Measurements from ENCODE around the gene CACNA1C. TPM values are rescaled to one million over a fixed set of nuclear protein-coding genes. Genes with fewer than 3 reads are reported as not detected.
A peak's percentile ranks its signal among the peaks of the same experiment; 100 is the strongest.

CACNA1C gene
- total and polyA plus RNA-seq, 2 donors (not counting 1 experiment from before 2014, with no cell fraction given): 7.6 to 11.4 TPM

DNA sequence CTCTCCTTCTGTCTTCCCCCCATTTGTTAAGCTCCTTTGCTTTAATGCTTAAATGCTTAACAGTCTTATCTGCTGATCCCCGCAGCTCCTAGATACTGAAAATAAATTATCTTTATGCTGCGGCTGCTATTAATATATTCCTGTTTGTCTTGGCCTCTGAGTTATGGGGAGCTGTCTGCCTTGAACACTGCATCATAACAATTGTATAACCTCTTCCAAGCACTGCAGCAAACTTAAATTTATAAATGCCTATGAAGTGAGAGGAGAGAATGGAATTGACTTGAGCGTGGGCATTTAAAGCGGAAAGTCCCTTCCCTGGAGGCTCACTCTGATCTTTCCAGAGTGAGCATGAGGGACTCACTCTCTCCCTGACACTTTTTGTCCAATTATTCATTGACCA lies 25.4 kb upstream of the CACNA1C start:
- Histone ChIP-seq H3K36me3 (ENCODE audit: control insufficient read depth, insufficient read depth, low read length) (no peaks in the 10 kb centered on the region), H3K4me2 (ENCODE audit: extremely low read depth, insufficient read depth, low read length) (no peak overlapping the region), H3K4me3 (replicated peaks in 1 of 4; ENCODE audit: control extremely low read depth in 1 of 4, insufficient read depth in 1 of 4, low read depth in 3 of 4, low read length in 4 of 4) (no peak overlapping the region), H3K27me3 (ENCODE audit: control insufficient read depth, insufficient read depth, low read length) (peaks cover 42% of the 10 kb centered on the region), H3K9me3 (ENCODE audit: control insufficient read depth, insufficient read depth, low read depth, low read length) (no peaks in the 10 kb centered on the region), H3K27ac (ENCODE audit: insufficient read depth, low read length) (no peak overlapping the region), H3K4me1 (ENCODE audit: control insufficient read depth, extremely low read depth, insufficient read depth, low read length) (no peaks in the 10 kb centered on the region), H4K20me1 (ENCODE audit: control insufficient read depth, extremely low read depth, insufficient read depth, low read length) (no peaks in the 10 kb centered on the region), H2AFZ (ENCODE audit: low read length) (no peak overlapping the region), H3K79me2 (ENCODE audit: control insufficient read depth, insufficient read depth, low read length) (no peaks in the 10 kb centered on the region), H3K9ac (ENCODE audit: insufficient read depth, low read length) (no peak overlapping the region)
- no peak for TF ChIP-seq CTCF (conservative IDR thresholded peaks at IDR 0.05 in 1 of 2, IDR thresholded peaks at IDR 0.05 in 1 of 2; ENCODE audit: low read depth in 1 of 2, low read length in 2 of 2)
- no peak for TF ChIP-seq EZH2 (IDR thresholded peaks at IDR 0.05; ENCODE audit: low read length, missing control alignments)
- DNase-seq (ENCODE audit: low read depth in 2 of 2): peak in 1 of 2 donors; percentile 50

- no peak for DNase-seq (ENCODE audit: low read depth in 2 of 2)
- no peak overlapping the region for H3K4me2 ChIP-seq (ENCODE audit: extremely low read depth, insufficient read depth, low read length)
- H3K36me3 ChIP-seq (ENCODE audit: control insufficient read depth, insufficient read depth, low read length): no peaks in the 10 kb centered on the region
- TF ChIP-seq EZH2 (IDR thresholded peaks at IDR 0.05; ENCODE audit: low read length, missing control alignments): no peak
- no peak overlapping the region for H2AFZ ChIP-seq (ENCODE audit: low read length)
- no peak overlapping the region for H3K4me3 ChIP-seq (replicated peaks in 1 of 4; ENCODE audit: control extremely low read depth in 1 of 4, insufficient read depth in 1 of 4, low read depth in 3 of 4, low read length in 4 of 4)
- no peaks in the 10 kb centered on the region for H3K9me3 ChIP-seq (ENCODE audit: control insufficient read depth, insufficient read depth, low read depth, low read length)
- no peak overlapping the region for H3K27ac ChIP-seq (ENCODE audit: insufficient read depth, low read length)
- no peaks in the 10 kb centered on the region for H3K4me1 ChIP-seq (ENCODE audit: control insufficient read depth, extremely low read depth, insufficient read depth, low read length)
- H4K20me1 ChIP-seq (ENCODE audit: control insufficient read depth, extremely low read depth, insufficient read depth, low read length): no peaks in the 10 kb centered on the region
- H3K9ac ChIP-seq (ENCODE audit: insufficient read depth, low read length): no peak overlapping the region
- H3K27me3 ChIP-seq (ENCODE audit: control insufficient read depth, insufficient read depth, low read length): peaks cover 33% of the 10 kb centered on the region
- no peaks in the 10 kb centered on the region for H3K79me2 ChIP-seq (ENCODE audit: control insufficient read depth, insufficient read depth, low read length)
Measured at GRCh38 chr12:2029851-2030250, 22.9 kb upstream of the CACNA1C start.

- TF ChIP-seq CTCF (conservative IDR thresholded peaks at IDR 0.05 in 1 of 2, IDR thresholded peaks at IDR 0.05 in 1 of 2; ENCODE audit: low read depth in 1 of 2, low read length in 2 of 2): no peak
- no peak for TF ChIP-seq EZH2 (IDR thresholded peaks at IDR 0.05; ENCODE audit: low read length, missing control alignments)
Measured at GRCh38 chr12:2032506-2032905, 20.3 kb upstream of the CACNA1C start.

More at GRCh38 chr12:2032506-2032905, 20.3 kb upstream of the CACNA1C start:
- Histone ChIP-seq H4K20me1 (ENCODE audit: control insufficient read depth, extremely low read depth, insufficient read depth, low read length) (no peaks in the 10 kb centered on the region), H3K27me3 (ENCODE audit: control insufficient read depth, insufficient read depth, low read length) (peaks cover 24% of the 10 kb centered on the region), H3K27ac (ENCODE audit: insufficient read depth, low read length) (no peak overlapping the region), H3K36me3 (ENCODE audit: control insufficient read depth, insufficient read depth, low read length) (no peaks in the 10 kb centered on the region), H3K4me2 (ENCODE audit: extremely low read depth, insufficient read depth, low read length) (no peak overlapping the region), H3K4me1 (ENCODE audit: control insufficient read depth, extremely low read depth, insufficient read depth, low read length) (no peaks in the 10 kb centered on the region), H3K9ac (ENCODE audit: insufficient read depth, low read length) (no peak overlapping the region), H2AFZ (ENCODE audit: low read length) (no peak overlapping the region), H3K9me3 (ENCODE audit: control insufficient read depth, insufficient read depth, low read depth, low read length) (no peaks in the 10 kb centered on the region), H3K79me2 (ENCODE audit: control insufficient read depth, insufficient read depth, low read length) (no peaks in the 10 kb centered on the region), H3K4me3 (replicated peaks in 1 of 4; ENCODE audit: control extremely low read depth in 1 of 4, insufficient read depth in 1 of 4, low read depth in 3 of 4, low read length in 4 of 4) (no peak overlapping the region)
- DNase-seq (ENCODE audit: low read depth in 2 of 2): no peak
